HCT116 (cell line): ENCODE results near the gene ST3GAL5. TPM values are rescaled to one million over a fixed set of nuclear protein-coding genes. Genes with fewer than 3 reads are reported as not detected.

Source experiments
- ATAC-seq: fragments of 200-7000 bp; cut with Tn5 transposase; 2 replicates; pipeline ENCODE4 v1.9.1; 2020; ENCODE audit warnings: mild to moderate bottlenecking, moderate library complexity
- BruUV-seq: library from RNA; stranded (reverse); fragments of 400-500 nt; replicated peaks from 2 replicates; lab custom pipeline; 2021; lab: Mats Ljungman, UMichigan
- CTCF ChIA-PET: fragments of 300-600 bp; sonication (Branson Sonifier 250); formaldehyde crosslinking; loops from one replicate; lab custom pipeline; 2021; ENCODE audit warnings: antibody characterized with exemption; lab: Charles Lee
- POLR2A ChIA-PET: fragments of 300-600, 350-600 bp; sonication (Branson Sonifier 250); formaldehyde crosslinking; loops from one replicate; lab custom pipeline; 2021; ENCODE audit warnings: antibody characterized with exemption; lab: Charles Lee
- RAD21 ChIA-PET, 2 experiments: fragments of 300-600 bp; sonication (Branson Sonifier 250); formaldehyde crosslinking; loops; one replicate each; lab custom pipeline; 2023; ENCODE audit warnings: low total read pairs in 2 of 2; ENCODE audit not compliant: uncharacterized antibody in 2 of 2, unreplicated experiment in 2 of 2, low non-redundant PET in 1 of 2; lab: Charles Lee
- DNase-seq: peaks from one replicate; pipeline ENCODE4 v3.0.0-alpha.2; 2010; ENCODE audit warnings: low read depth, low spot score
- H2AFZ ChIP-seq: fragments of 200-600 bp; shearing (Covaris generic), sonication (generic); 2 replicates; pipeline ENCODE4 v1.6.1; 2017; ENCODE audit warnings: low read depth, mixed run types, mixed read lengths, antibody characterized with exemption, low read length; ENCODE audit not compliant: poor library complexity, severe bottlenecking
- H3K27ac ChIP-seq: 2 replicates; pipeline ENCODE4 v1.5.1; 2012; ENCODE audit warnings: low read depth, low read length
- H3K27me3 ChIP-seq: fragments of 200-600 bp; sonication (generic); 2 replicates; pipeline ENCODE4 v1.6.1; 2016; ENCODE audit warnings: mixed run types, low read length, mixed read lengths; ENCODE audit not compliant: insufficient read depth
- H3K36me3 ChIP-seq, 2 experiments: fragments of 200-500 bp in 1 of 2; fragments of 200-600 bp in 1 of 2; sonication (Bioruptor generic) in 1 of 2; sonication (generic) in 1 of 2; 2 replicates each; pipeline versions ENCODE4 v1.5.1 to v1.6.1; 2014 to 2016; ENCODE audit warnings: low read length in 2 of 2, inconsistent platforms in 1 of 2, mixed read lengths in 1 of 2, mixed run types in 1 of 2; ENCODE audit not compliant: insufficient read depth in 2 of 2, control insufficient read depth in 1 of 2
- H3K4me1 ChIP-seq, 2 experiments: fragments of 200-600 bp in 1 of 2; sonication (generic) in 1 of 2; 2 replicates each; pipeline versions ENCODE4 v1.5.1 to v1.6.1; 2012 to 2017; ENCODE audit warnings: low read length in 2 of 2, inconsistent platforms in 1 of 2, mild to moderate bottlenecking in 1 of 2, mixed read lengths in 1 of 2, mixed run types in 1 of 2, moderate library complexity in 1 of 2; ENCODE audit not compliant: insufficient read depth in 2 of 2, control insufficient read depth in 1 of 2
- H3K4me2 ChIP-seq: fragments of 200-600 bp; sonication (generic); 2 replicates; pipeline ENCODE4 v1.6.1; 2017; ENCODE audit warnings: mixed run types, low read length, mixed read lengths
- H3K4me3 ChIP-seq, 2 experiments: fragments of 200-600 bp in 1 of 2; sonication (generic) in 1 of 2; replicated peaks in 1 of 2; 2 replicates each; pipeline ENCODE4 v1.5.1; 2011 to 2016; ENCODE audit warnings: low read length in 2 of 2, control low read depth in 1 of 2, low read depth in 1 of 2, mild to moderate bottlenecking in 1 of 2, mixed read lengths in 1 of 2, mixed run types in 1 of 2
- H3K79me2 ChIP-seq: fragments of 200-600 bp; sonication (generic); 2 replicates; pipeline ENCODE4 v1.6.1; 2017; ENCODE audit warnings: mild to moderate bottlenecking, mixed run types, low read length, moderate library complexity, mixed read lengths; ENCODE audit not compliant: insufficient read depth
- H3K9ac ChIP-seq: fragments of 200-600 bp; sonication (generic); 2 replicates; pipeline ENCODE4 v1.6.1; 2016; ENCODE audit warnings: low read length, mixed read lengths
- H3K9me2 ChIP-seq: fragments of 200-600 bp; sonication (generic), shearing (Covaris generic); 2 replicates; pipeline ENCODE4 v1.6.1; 2017; ENCODE audit warnings: mixed run types, mild to moderate bottlenecking, moderate library complexity; ENCODE audit not compliant: insufficient read depth
- H3K9me3 ChIP-seq, 2 experiments: fragments of 200-500 bp in 1 of 2; fragments of 200-600 bp in 1 of 2; sonication (Bioruptor generic) in 1 of 2; sonication (generic) in 1 of 2; 2 replicates each; pipeline ENCODE4 v1.6.1; 2014 to 2017; ENCODE audit warnings: low read length in 2 of 2, mixed read lengths in 2 of 2, inconsistent platforms in 1 of 2, low read depth in 1 of 2, mild to moderate bottlenecking in 1 of 2, mixed run types in 1 of 2, moderate library complexity in 1 of 2; ENCODE audit not compliant: control insufficient read depth in 1 of 2, insufficient read depth in 1 of 2
- H4K20me1 ChIP-seq: fragments of 200-600 bp; sonication (generic), shearing (Covaris generic); 2 replicates; pipeline ENCODE4 v1.6.1; 2017; ENCODE audit warnings: mixed run types, mild to moderate bottlenecking, moderate library complexity; ENCODE audit not compliant: insufficient read depth
- CEBPB ChIP-seq: IDR thresholded peaks from 2 replicates; pipeline ENCODE4 v1.6.1; 2012; ENCODE audit warnings: low read depth
- ELF1 ChIP-seq: IDR thresholded peaks from 2 replicates; pipeline ENCODE4 v1.6.1; 2012; ENCODE audit warnings: low read depth, borderline replicate concordance
- EZH2 ChIP-seq: fragments of 200-600 bp; sonication (generic); IDR thresholded peaks from 2 replicates; pipeline ENCODE4 v1.6.1; 2017; ENCODE audit warnings: antibody characterized with exemption, mixed run types
- JUND ChIP-seq: IDR thresholded peaks from 2 replicates; pipeline ENCODE4 v1.6.1; 2012
- POLR2A ChIP-seq: IDR thresholded peaks from 2 replicates; pipeline ENCODE4 v1.7.0; 2011; ENCODE audit warnings: borderline replicate concordance; ENCODE audit not compliant: insufficient read depth, insufficient read length; ENCODE audit errors: extremely low read depth
- RAD21 ChIP-seq: IDR thresholded peaks from 2 replicates; pipeline ENCODE4 v1.6.1; 2012; ENCODE audit warnings: low read depth, mild to moderate bottlenecking
- SIN3A ChIP-seq: IDR thresholded peaks from 2 replicates; pipeline ENCODE4 v1.6.1; 2012; ENCODE audit warnings: low read depth
- SRF ChIP-seq: IDR thresholded peaks from 2 replicates; pipeline ENCODE4 v1.6.1; 2012; ENCODE audit warnings: low read depth
- TCF7L2 ChIP-seq: IDR thresholded peaks from 2 replicates; pipeline ENCODE4 v1.7.0; 2011; ENCODE audit warnings: borderline replicate concordance, inconsistent platforms; ENCODE audit not compliant: insufficient read depth, insufficient read length; ENCODE audit errors: extremely low read depth
- ZFX ChIP-seq: fragments of 450-650 bp; IDR thresholded peaks from 2 replicates; pipeline ENCODE4 v1.6.1; 2017
- ZNF274 ChIP-seq: fragments of 200-500 bp; sonication (Bioruptor generic); IDR thresholded peaks from 2 replicates; pipeline ENCODE4 v1.6.1; 2014; ENCODE audit warnings: mild to moderate bottlenecking, low read depth, low read length, inconsistent platforms
- intact Hi-C: fragments of 100-400 bp; cut with micrococcal nuclease; formaldehyde crosslinking; loops from 2 replicates; pipeline ENCODE4 v1.10.0; 2022
- total RNA-seq: library from RNA; stranded (reverse); gene quantifications from one replicate; pipeline ENCODE4 v1.2.1, GENCODE V29; 2021; ENCODE audit not compliant: unreplicated experiment
- TF ChIP-seq, protein P1 (sequence below), 3 experiments: fragments of 200-600 bp in 1 of 3; sonication (generic) in 1 of 3; IDR thresholded peaks in 2 of 3; conservative IDR thresholded peaks in 1 of 3; 2 replicates each; pipeline ENCODE4 v1.5.1; 2012 to 2017; ENCODE audit warnings: low read depth in 2 of 3, low read length in 2 of 3, antibody characterized with exemption in 1 of 3, borderline replicate concordance in 1 of 3, control low read depth in 1 of 3, mild to moderate bottlenecking in 1 of 3, mixed read lengths in 1 of 3, mixed run types in 1 of 3, moderate library complexity in 1 of 3; ENCODE audit not compliant: insufficient read depth in 1 of 3
- TF ChIP-seq, protein P2 (sequence below): IDR thresholded peaks from 2 replicates; pipeline ENCODE4 v1.6.1; 2012; ENCODE audit warnings: low read depth
- TF ChIP-seq, protein P3 (sequence below): IDR thresholded peaks from 2 replicates; pipeline ENCODE4 v1.6.1; 2011; ENCODE audit warnings: mild to moderate bottlenecking, low read length, moderate library complexity; ENCODE audit not compliant: insufficient replicate concordance; ENCODE audit errors: extremely low read depth

The ST3GAL5 gene
- total RNA-seq, 1 experiment from 2014 or later: 14.8 TPM

DNA sequence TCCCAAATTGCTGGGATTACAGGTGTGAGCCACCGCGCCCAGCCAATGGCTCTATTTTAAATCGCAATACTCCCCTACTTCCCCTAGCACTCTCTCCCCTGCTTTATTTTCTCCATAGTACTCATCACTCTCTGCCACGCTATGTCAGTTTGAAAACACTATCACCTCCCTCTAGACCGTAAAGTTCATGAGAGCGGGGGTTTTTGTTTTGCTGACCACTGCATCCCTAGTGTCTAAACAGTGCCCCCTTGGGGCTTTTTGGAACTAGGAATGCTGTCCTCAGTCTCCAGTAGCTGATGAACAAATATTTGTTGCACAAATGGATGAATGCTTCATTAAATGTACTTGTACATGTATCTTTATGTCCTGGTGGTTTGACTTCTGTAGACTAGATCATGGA is 90.9 kb downstream of the ST3GAL5 start:
- ChIA-PET CTCF (interaction anchor here (0.6 to 1.0 kb wide), 3 partner anchors 26 to 47 kb away, joined by 3 to 4 read pairs (median 3); no protein-coding TSS in a partner anchor), POLR2A (no interaction called here)
- Histone ChIP-seq H3K36me3 (no peaks in the 10 kb centered on the region), H3K4me3 (no peak overlapping the region), H3K9me2 (no peaks in the 10 kb centered on the region), H3K27me3 (no peaks in the 10 kb centered on the region), H3K4me2 (no peak overlapping the region), H3K27ac (no peak overlapping the region), H2AFZ (no peak overlapping the region), H3K79me2 (no peaks in the 10 kb centered on the region), H3K9ac (no peak overlapping the region)
- peak; percentile 55 for ATAC-seq
- BruUV-seq: no TSS peak
- DNase-seq: no peak
- intact Hi-C loops: no loop called here
- TF ChIP-seq RAD21: peak; percentile 53
- no peak for TF ChIP-seq ELF1
- no peak for TF ChIP-seq JUND
- TF ChIP-seq, protein P1, sequence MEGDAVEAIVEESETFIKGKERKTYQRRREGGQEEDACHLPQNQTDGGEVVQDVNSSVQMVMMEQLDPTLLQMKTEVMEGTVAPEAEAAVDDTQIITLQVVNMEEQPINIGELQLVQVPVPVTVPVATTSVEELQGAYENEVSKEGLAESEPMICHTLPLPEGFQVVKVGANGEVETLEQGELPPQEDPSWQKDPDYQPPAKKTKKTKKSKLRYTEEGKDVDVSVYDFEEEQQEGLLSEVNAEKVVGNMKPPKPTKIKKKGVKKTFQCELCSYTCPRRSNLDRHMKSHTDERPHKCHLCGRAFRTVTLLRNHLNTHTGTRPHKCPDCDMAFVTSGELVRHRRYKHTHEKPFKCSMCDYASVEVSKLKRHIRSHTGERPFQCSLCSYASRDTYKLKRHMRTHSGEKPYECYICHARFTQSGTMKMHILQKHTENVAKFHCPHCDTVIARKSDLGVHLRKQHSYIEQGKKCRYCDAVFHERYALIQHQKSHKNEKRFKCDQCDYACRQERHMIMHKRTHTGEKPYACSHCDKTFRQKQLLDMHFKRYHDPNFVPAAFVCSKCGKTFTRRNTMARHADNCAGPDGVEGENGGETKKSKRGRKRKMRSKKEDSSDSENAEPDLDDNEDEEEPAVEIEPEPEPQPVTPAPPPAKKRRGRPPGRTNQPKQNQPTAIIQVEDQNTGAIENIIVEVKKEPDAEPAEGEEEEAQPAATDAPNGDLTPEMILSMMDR (IDR thresholded peaks at IDR 0.05 in 2 of 3, conservative IDR thresholded peaks at IDR 0.05 in 1 of 3; ENCODE audit: borderline replicate concordance in 1 of 3, insufficient read depth in 1 of 3, low read depth in 2 of 3, low read length in 2 of 3): peak; percentile 44 to 51 (median 50); a peak in 5 of 6 replicates
- TF ChIP-seq, all 23 proteins: peak for 2
- Histone ChIP-seq H3K9me3 (no peaks in the 10 kb centered on the region), H4K20me1 (no peaks in the 10 kb centered on the region), H3K4me1 (peaks cover 12 to 18% of the 10 kb centered on the region in 2 experiments)
- RAD21 ChIA-PET: no interaction called here

DNA sequence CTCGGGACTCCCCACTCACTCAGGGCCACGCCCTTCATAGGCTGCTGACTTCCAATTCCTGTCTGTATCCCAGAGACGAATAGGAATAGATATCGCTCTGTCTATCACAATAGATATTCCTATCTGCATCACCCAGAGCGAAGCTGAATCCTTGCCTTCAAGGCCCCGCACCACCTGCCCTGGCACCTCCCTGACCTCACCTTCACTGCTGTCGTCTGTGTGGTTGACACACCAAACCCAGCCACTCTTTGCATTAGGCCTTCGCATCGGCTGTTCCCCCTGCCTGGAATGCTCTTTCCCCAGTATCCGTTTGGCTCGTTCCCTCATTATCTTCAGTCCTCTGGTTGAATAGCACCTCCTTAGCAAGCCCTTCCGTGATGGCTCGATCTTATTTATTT is 91.5 kb downstream of the ST3GAL5 start:
- ChIA-PET CTCF (no interaction called here), RAD21 (no interaction called here), POLR2A (no interaction called here)
- no peaks in the 10 kb centered on the region for H3K9me2 ChIP-seq
- H3K27me3 ChIP-seq: no peaks in the 10 kb centered on the region
- H4K20me1 ChIP-seq: no peaks in the 10 kb centered on the region
- no TSS peak for BruUV-seq
- H3K9ac ChIP-seq: no peak overlapping the region
- H3K4me1 ChIP-seq: peaks cover 18 to 24% of the 10 kb centered on the region in 2 experiments
- ATAC-seq (no peak), DNase-seq (no peak)
- no peaks in the 10 kb centered on the region for H3K9me3 ChIP-seq
- intact Hi-C loops: no loop called here
- H3K79me2 ChIP-seq: no peaks in the 10 kb centered on the region
- H3K36me3 ChIP-seq: no peaks in the 10 kb centered on the region
- H3K4me3 ChIP-seq: no peak overlapping the region
- H3K27ac ChIP-seq: no peak overlapping the region
- no peak overlapping the region for H3K4me2 ChIP-seq
- H2AFZ ChIP-seq: no peak overlapping the region
- TF ChIP-seq ZFX (no peak), EZH2 (no peak), SRF (no peak), SIN3A (no peak), ZNF274 (no peak), CEBPB (no peak), TCF7L2 (no peak), POLR2A (no peak)
- TF ChIP-seq, protein P2, sequence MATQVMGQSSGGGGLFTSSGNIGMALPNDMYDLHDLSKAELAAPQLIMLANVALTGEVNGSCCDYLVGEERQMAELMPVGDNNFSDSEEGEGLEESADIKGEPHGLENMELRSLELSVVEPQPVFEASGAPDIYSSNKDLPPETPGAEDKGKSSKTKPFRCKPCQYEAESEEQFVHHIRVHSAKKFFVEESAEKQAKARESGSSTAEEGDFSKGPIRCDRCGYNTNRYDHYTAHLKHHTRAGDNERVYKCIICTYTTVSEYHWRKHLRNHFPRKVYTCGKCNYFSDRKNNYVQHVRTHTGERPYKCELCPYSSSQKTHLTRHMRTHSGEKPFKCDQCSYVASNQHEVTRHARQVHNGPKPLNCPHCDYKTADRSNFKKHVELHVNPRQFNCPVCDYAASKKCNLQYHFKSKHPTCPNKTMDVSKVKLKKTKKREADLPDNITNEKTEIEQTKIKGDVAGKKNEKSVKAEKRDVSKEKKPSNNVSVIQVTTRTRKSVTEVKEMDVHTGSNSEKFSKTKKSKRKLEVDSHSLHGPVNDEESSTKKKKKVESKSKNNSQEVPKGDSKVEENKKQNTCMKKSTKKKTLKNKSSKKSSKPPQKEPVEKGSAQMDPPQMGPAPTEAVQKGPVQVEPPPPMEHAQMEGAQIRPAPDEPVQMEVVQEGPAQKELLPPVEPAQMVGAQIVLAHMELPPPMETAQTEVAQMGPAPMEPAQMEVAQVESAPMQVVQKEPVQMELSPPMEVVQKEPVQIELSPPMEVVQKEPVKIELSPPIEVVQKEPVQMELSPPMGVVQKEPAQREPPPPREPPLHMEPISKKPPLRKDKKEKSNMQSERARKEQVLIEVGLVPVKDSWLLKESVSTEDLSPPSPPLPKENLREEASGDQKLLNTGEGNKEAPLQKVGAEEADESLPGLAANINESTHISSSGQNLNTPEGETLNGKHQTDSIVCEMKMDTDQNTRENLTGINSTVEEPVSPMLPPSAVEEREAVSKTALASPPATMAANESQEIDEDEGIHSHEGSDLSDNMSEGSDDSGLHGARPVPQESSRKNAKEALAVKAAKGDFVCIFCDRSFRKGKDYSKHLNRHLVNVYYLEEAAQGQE: no peak
- TF ChIP-seq, protein P3, sequence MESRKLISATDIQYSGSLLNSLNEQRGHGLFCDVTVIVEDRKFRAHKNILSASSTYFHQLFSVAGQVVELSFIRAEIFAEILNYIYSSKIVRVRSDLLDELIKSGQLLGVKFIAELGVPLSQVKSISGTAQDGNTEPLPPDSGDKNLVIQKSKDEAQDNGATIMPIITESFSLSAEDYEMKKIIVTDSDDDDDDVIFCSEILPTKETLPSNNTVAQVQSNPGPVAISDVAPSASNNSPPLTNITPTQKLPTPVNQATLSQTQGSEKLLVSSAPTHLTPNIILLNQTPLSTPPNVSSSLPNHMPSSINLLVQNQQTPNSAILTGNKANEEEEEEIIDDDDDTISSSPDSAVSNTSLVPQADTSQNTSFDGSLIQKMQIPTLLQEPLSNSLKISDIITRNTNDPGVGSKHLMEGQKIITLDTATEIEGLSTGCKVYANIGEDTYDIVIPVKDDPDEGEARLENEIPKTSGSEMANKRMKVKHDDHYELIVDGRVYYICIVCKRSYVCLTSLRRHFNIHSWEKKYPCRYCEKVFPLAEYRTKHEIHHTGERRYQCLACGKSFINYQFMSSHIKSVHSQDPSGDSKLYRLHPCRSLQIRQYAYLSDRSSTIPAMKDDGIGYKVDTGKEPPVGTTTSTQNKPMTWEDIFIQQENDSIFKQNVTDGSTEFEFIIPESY: no peak
